ENCODE results near the gene TNNI2. TPM values are rescaled to one million over a fixed set of nuclear protein-coding genes. Genes with fewer than 3 reads are reported as not detected.

TNNI2 gene
- total and polyA plus RNA-seq, 9 donors = 0.41 to 1.2 (median 0.66) TPM; not detected in 5

DNA sequence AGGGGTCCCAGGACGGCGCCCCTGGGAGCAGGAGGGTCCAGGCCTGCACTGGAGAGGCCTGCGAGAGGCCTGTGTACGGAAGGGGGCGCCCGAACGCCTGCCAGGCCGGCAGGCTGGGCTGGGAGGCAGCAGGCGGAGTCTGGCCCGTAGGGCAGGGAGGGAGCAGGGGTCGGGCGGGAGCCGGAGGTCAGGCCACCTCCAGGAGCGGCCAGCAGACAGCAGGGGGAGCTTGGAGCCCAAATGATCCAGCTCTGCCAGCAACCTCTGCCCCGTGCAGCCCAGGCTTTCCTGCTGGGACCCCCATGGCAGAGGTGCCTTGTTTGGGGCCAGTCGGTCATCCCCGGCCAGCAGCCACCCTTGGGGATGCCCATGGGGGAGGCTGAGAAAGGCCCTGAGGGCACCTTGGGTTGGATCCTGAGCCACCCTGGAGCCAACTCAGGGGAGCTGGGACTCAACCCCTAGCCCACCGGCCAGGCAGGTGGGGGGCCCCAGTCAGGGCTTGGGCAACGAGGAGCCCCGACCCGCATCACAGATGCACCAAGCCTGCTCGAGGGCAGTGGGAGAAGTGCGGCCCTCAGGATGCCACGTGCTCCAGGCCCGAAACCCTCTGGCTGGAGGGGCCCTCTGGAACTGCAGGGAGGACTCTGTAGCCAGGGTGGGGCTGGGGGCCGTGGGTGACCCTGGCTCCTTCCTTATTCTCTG, 13.6 kb upstream of the TNNI2 start:
- TF ChIP-seq POLR2A (IDR thresholded peaks at IDR 0.05) (no peak), EP300 (IDR thresholded peaks at IDR 0.05) (no peak)
- TF ChIP-seq, protein P1, sequence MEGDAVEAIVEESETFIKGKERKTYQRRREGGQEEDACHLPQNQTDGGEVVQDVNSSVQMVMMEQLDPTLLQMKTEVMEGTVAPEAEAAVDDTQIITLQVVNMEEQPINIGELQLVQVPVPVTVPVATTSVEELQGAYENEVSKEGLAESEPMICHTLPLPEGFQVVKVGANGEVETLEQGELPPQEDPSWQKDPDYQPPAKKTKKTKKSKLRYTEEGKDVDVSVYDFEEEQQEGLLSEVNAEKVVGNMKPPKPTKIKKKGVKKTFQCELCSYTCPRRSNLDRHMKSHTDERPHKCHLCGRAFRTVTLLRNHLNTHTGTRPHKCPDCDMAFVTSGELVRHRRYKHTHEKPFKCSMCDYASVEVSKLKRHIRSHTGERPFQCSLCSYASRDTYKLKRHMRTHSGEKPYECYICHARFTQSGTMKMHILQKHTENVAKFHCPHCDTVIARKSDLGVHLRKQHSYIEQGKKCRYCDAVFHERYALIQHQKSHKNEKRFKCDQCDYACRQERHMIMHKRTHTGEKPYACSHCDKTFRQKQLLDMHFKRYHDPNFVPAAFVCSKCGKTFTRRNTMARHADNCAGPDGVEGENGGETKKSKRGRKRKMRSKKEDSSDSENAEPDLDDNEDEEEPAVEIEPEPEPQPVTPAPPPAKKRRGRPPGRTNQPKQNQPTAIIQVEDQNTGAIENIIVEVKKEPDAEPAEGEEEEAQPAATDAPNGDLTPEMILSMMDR (IDR thresholded peaks at IDR 0.05) = no peak
- Histone ChIP-seq H3K4me3 (no peak overlapping the region), H3K27me3 (no peaks in the 10 kb centered on the region), H3K9me3 (no peaks in the 10 kb centered on the region), H3K27ac (no peak overlapping the region), H3K36me3 (no peaks in the 10 kb centered on the region), H3K4me1 (ENCODE audit: insufficient read depth) (no peaks in the 10 kb centered on the region)
- intact Hi-C loops (cut with DNase I) = loop anchor here in 2 of 4 donors (5.0 kb wide), 2 partner anchors 173 to 1263 kb away; partner anchors contain the start of genes LMNTD2 (in 1 of the 2) and RASSF7 (in 1 of the 2)
- 77 to 78% (median 78%) methylated on average over 22 to 26 of the region's 26 CpGs for WGBS, 3 donors
- DNase-seq = no peak

DNA sequence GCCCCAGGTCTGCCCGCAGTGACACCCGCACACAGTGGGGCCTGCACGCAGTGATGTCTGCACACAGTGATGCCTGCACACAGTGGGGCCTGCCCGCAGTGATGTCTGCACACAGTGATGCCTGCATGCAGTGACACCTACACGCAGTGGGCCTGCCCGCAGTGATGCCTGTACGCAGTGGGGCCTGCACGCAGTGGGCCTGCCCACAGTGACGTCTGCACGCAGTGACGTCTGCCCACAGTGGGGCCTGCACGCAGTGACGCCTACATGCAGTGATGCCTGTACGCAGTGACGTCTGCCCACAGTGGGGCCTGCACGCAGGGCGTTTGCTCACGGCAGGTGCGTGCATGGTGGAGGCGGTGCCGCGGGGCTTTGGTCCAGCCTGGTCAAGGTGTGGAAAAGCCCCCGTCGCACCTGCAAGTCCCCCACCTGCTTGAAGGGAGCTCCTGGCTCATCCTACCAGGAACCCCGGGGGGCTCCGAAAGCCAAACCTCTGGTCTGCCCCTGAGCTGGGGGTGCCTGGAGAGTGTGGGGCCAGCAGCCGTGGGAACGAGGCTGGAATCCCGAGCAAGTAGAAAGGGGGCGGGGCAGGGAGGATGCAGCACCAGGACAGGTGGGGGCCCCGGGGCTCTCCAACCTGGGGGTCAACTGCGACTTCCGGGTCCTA, 12.9 kb upstream of the TNNI2 start:
- Histone ChIP-seq H3K27ac (no peak overlapping the region), H3K4me3 (no peak overlapping the region), H3K27me3 (no peaks in the 10 kb centered on the region), H3K9me3 (no peaks in the 10 kb centered on the region), H3K4me1 (ENCODE audit: insufficient read depth) (no peaks in the 10 kb centered on the region), H3K36me3 (no peaks in the 10 kb centered on the region)
- DNase-seq = no peak
- intact Hi-C loops (cut with DNase I) = loop anchor here in 2 of 4 donors (5.0 kb wide), 2 partner anchors 174 to 1264 kb away; partner anchors contain the start of genes LMNTD2 (in 1 of the 2) and RASSF7 (in 1 of the 2)
- 88 to 90% (median 89%) methylated on average over 26 to 33 of the region's 33 CpGs for WGBS, 3 donors
- no peak for TF ChIP-seq EP300 (IDR thresholded peaks at IDR 0.05)
- TF ChIP-seq, protein P1 (IDR thresholded peaks at IDR 0.05) = no peak
- no peak for TF ChIP-seq POLR2A (IDR thresholded peaks at IDR 0.05)

GRCh38 chr11:1826552-1827094, 12.2 kb upstream of the TNNI2 start:
- TF ChIP-seq EP300 (IDR thresholded peaks at IDR 0.05) (no peak), POLR2A (IDR thresholded peaks at IDR 0.05) (no peak)
- TF ChIP-seq, protein P1 (IDR thresholded peaks at IDR 0.05) = no peak
- H3K4me3 ChIP-seq = no peak overlapping the region
- no peak overlapping the region for H3K27ac ChIP-seq
- no peaks in the 10 kb centered on the region for H3K4me1 ChIP-seq (ENCODE audit: insufficient read depth)
- H3K36me3 ChIP-seq = no peaks in the 10 kb centered on the region
- 79 to 83% (median 82%) methylated on average over 15 of the region's 15 CpGs for WGBS, 3 donors
- H3K27me3 ChIP-seq = no peaks in the 10 kb centered on the region
- H3K9me3 ChIP-seq = no peaks in the 10 kb centered on the region
- no peak for DNase-seq
- intact Hi-C loops (cut with DNase I) = loop anchor here in 2 of 4 donors (5.0 kb wide), 2 partner anchors 174 to 1264 kb away; partner anchors contain the start of genes LMNTD2 (in 1 of the 2) and RASSF7 (in 1 of the 2)

- DNase-seq = peak in 1 of 5 donors; percentile 31
- intact Hi-C loops (cut with DNase I) = loop anchor here in 2 of 4 donors (5.0 kb wide), 2 partner anchors 175 to 1265 kb away; partner anchors contain the start of genes LMNTD2 (in 1 of the 2) and RASSF7 (in 1 of the 2)
These were observed 11.5 kb upstream of the TNNI2 start for GRCh38 chr11:1827095-1827813.

More at GRCh38 chr11:1827095-1827813, 11.5 kb upstream of the TNNI2 start:
- Histone ChIP-seq H3K9me3 (no peaks in the 10 kb centered on the region), H3K4me3 (no peak overlapping the region), H3K27me3 (no peaks in the 10 kb centered on the region), H3K36me3 (no peaks in the 10 kb centered on the region), H3K27ac (no peak overlapping the region), H3K4me1 (ENCODE audit: insufficient read depth) (no peaks in the 10 kb centered on the region)
- WGBS, 3 donors = 50 to 62% (median 54%) methylated on average over 25 to 27 of the region's 27 CpGs
- TF ChIP-seq, protein P1 (IDR thresholded peaks at IDR 0.05) = no peak
- no peak for TF ChIP-seq POLR2A (IDR thresholded peaks at IDR 0.05)
- TF ChIP-seq EP300 (IDR thresholded peaks at IDR 0.05) = no peak
